SW 1271 (cell line): ENCODE measurements around the gene ARID5B.
"Not testable (repeated sequence)": the region's sequence is repeated elsewhere in the genome, so short reads cannot be mapped to it uniquely, and the experiment has no call there.

Source experiments
- DNase-seq, 2 experiments: peaks; one replicate each; lab custom pipeline; 2025; lab: John Stamatoyannopoulos, UW

The ARID5B gene

DNA sequence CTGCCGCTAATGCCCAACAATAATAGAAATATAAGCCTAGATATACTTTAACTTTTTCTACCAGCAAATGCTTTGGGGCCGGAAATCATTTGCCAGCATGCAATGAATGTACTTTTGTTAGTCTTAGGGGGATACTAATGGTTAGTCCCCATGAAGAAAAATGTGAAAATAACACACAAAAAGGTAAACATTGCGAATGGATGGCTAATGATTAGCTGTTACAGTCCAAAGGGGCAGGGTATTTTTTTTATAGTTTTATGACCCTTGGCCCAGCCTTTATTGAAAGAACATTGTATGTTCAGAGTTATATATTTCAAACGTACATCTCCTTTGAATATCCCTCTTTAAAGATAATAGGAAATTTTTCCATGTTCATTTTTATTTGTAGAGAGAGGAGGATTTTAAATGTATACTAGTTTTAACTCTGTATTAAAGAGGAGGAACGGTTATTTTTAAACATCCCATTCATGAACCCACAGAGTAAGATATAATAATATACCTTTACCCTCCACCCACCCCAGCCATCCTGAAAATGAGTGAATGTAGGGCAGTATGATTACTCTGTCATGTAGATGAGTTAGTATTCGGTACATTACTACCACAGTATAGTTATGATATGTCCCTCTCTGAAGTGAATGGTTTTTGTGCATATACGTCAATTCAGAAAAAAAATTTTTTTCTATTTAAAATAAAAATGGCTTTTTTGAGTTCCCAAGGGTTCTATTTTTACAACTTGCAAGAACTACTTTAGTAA lies 63.6 kb downstream of the ARID5B start:
- no peak for DNase-seq

DNA sequence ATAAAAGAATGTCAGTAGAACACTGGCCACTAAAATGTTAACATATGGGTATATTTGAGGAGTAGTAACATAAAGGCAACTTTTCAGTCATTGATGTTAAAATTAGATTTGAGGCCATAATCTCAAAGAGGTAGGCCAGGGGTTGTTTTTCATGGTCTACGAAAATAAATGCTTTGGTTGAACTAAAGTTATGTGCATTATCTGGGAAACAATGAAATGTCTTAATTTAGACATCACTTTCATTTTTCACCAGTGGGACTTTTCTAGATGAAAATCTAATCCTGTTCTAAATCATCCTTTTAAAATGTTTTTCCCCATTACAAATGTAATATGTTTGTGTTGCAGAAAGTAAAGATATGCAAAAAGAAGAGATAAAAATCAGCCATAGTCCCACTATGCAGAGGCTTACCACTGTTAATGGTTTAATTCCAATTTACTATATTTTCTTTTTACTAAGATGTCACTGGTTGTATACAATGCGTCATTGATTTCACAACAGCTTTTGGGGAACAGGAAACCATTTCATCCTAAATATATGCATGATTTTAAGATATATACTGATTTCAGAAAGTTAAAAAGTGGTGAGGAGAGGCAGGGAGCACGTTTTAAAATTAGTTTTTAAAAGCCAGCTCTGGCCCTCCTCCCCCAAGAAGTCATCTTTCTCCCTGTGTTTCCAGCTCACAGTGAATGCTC lies 64.3 kb downstream of the ARID5B start:
- DNase-seq: no peak

DNA sequence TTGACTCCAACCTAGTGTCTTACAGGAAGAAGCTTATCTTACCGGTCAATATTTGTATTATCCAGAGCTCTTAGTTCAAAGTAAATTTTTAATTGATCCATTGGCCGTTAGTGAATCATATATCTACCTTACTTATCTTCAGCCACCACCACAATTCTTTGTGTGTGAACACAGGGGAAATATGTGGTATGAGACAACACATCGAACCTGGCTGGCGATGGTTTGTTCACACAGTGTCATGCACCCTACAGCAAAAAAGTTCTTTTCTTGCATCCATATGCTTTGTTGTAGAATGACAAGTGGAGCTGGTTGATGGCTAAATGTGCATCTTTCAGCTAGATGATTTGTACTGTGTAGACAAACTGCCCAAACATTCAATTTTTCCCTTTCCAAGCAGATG lies 65.8 kb downstream of the ARID5B start:
- no peak for DNase-seq

DNA sequence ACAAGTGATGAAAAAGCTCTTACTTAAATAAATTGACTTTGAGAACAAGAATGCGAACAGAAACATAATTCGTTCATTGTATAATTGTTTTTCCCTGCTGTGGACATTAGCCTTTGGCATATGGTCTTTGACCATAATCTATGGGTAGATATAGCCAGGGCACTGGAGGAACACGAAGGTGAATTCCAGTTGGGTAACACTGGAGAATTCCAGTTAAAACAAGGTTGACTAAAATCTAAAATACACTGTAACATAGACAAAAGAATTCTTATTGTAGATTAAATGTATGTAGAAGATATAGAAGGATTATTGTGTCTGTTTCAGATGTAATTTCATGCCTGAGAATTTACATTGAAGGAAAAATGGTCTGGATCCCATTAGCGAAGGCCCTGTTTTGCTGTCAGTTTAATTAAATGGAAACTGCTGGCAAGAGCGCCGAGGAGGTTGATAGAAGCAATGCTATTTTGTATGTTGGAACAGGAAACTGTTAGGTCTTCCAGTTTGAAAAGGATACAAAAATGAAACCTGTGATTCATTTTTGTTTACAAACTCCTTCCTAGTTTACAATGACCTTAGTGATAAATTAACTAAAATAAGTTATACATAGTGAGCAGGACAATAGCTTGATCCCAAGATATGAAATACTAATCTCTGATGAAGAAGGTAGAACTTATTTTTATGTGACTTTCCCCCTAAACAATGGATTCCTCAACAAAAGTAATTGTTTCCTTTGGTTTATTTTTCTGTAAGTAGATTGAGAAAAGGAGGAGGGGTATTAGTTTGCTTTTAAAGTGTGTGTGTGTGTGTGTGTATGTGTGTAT lies 68.9 kb downstream of the ARID5B start:
- DNase-seq: no peak

DNA sequence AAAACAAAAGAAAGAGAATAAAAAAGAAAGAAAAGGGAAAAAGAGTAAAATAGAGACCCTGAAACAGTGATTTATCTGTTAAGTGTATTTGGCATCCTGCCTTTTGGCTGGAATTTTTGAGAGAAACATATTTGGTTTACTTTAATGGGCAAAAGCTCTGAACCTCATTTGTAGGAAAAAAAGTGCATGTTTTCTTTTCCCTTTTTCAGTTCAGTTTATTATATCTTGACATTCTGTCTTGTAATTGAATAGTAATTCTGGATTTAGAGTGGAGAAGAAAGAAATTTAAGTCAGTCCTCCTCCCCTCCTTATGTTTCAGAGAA lies 69.5 kb downstream of the ARID5B start:
- no peak for DNase-seq

DNA sequence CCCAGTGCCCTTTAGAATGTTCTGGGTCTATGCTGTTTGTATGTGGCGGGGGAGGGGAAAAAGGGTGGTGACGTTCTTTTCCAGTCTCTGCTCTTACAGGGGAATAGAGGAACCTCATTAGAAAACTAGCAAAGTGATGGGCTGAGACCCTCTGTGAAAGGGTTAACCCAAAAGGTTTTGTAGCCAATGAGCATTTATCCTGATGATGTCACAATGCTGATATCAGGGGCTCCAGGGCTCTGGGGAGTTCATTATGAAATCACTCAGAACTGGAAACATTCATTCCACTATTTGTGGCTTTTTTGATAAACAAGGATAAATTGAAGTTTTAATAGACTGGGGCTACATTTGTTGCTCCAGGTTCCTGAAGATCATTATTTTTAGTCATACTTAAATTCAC lies 71.7 kb downstream of the ARID5B start:
- no peak for DNase-seq

DNA sequence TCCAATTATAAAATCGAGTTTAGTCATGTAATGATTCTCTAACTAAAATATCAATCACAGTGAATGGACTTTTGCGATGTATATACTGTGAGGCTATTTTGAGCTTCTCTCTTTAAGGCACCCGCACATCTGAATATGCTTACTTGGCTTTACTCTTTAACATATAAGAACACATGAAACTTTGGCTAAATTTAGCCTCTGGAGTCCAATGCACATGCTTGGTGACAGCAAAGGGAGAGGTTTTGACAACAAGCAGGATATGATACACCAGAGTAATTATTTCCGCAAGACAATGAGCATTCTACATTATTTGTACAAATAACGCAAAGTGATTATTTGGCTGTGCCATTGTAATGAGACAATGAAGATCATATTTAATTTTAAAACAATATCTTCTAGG lies 72.4 kb downstream of the ARID5B start:
- no peak for DNase-seq

DNA sequence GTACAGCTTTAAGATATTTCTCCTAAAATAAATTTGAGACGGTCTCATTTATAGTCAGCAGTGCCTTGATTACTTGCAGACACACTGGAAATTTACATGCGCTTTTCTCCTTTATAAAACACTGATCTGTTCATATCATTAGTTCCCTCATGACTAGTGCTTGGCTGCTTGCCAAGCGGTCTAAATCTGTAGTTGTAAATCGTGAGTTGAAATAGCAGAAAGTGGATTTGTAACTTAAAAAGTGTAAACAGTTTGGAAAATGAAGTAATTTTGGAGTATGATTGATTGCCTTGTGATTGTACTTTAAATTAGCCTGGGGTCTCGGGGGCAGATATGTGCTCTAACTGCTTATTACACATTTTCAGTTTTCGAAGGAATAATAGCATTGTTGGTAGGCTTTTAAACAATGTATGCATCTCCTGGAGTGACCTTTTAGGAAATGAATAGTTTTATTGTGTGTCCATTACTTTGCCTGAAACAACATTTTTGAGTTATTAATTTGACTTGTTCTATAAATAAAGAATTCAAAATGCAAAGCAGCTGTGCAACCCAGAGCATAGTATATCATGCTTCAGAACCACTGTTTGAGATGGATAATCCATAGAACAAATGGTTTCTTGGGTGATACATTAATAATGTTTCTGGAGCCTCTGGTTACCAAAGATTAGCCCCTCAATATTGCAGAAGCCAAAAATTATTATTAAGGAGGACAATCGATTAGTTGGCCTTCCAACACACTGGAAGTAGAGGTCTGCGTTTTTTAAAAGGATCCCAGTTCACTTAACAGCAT lies 73.3 kb downstream of the ARID5B start:
- DNase-seq: no peak

DNA sequence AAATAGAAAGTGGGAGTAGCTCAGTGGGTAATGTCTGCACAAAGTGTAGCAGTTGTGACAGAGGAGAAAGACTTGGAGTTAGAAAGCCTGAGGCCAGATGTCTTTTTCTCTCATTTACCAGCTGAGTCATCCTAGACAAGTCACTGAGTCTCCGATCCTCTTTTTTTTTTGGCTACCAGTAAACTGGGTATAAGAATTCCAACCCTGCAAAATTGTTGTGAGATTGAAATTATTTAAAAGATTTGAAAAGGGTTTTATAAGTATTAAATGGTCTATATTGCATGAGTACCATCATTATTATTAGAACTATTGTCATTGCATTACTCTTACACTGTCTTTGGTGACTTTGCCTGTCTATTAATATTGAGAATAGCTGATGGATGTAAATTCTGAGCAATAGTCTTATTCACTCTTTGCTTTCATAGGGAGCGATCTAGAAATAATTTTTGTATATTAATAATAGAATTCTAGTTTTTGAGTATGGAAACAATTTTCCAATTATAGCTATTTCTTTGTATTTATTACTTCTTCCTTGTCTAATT lies 74.0 kb downstream of the ARID5B start:
- no peak for DNase-seq

DNA sequence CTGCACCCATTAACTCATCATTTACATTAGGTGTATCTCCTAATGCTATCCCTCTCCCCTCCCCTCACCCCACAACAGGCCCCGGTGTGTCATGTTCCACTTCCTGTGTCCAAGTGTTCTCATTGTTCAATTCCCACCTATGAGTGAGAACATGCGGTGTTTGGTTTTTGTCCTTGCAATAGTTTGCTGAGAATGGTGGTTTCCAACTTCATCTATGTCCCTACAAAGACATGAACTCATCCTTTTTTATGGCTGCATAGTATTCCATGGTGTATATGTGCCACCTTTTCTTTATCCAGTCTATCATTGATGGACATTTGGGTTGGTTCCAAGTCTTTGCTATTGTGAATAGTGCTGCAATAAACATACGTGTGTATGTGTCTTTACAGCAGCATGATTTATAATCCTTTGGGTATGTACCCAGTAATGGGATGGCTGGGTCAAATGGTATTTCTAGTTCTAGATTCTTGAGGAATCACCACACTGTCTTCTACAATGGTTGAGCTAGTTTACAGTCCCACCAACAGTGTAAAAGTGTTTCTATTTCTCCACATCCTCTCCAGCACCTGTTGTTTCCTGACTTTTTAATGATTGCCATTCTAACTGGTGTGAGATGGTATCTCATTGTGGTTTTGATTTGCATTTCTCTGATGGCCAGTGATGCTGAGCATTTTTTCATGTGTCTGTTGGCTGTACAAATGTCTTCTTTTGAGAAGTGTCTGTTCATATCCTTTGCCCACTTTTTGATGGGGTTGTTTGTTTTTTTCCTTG lies 75.6 kb downstream of the ARID5B start:
- not testable (repeated sequence) for DNase-seq

DNA sequence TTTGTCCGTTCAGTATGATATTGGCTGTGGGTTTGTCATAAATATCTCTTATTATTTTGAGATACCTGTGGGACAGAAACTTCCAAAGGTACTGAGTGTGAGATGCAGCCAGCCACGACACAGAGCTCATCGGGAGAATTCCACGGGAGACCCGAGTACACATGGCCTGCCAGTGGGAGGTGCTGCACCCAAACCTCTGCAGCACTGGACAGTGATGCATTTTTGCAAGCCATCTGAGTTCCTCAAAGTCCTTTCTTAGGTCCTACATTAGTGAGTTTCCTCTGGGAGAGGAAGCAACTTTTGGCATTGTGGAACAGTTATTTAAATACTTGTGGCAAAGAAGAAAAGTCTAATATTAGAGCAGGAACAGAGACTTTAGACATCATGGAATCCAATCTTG lies 77.5 kb downstream of the ARID5B start:
- no peak for DNase-seq

DNA sequence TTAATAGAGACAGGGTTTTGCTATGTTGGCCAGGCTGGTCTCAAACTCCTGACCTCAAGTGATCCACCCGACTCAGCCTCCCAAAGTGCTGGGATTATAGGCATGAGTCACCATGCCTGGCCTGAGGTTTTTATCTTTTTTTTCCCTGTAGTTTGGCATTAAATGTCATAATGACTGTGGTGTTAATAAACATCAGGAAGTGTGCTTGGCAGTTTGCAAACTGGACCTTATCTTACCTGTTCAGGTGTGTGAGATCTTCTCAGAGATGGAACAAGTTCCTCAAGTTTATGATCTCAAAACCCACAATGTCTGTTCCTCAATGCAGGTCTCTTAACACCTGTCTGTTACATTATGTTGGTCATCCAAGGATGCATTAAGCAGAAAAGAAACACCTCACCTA lies 80.0 kb downstream of the ARID5B start:
- DNase-seq: no peak

DNA sequence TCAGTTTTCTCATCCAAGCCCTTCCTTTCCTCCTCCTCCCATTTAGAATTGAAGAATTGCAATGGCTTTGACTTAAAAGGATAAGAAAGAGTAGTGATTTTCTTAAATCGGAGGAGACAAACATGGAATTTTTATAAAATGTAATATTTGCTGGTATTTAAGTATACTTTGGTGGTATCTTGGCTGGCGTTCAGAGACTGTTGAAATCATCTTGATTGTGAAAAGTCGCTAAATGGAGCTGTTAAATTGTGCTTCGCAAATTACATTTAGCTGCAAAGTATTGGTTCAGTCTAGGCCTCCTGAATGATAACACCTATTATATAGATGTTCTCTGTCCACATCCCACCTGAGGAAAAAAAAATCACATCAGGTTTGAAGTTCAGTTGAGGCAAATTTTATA lies 81.8 kb downstream of the ARID5B start:
- no peak for DNase-seq

DNA sequence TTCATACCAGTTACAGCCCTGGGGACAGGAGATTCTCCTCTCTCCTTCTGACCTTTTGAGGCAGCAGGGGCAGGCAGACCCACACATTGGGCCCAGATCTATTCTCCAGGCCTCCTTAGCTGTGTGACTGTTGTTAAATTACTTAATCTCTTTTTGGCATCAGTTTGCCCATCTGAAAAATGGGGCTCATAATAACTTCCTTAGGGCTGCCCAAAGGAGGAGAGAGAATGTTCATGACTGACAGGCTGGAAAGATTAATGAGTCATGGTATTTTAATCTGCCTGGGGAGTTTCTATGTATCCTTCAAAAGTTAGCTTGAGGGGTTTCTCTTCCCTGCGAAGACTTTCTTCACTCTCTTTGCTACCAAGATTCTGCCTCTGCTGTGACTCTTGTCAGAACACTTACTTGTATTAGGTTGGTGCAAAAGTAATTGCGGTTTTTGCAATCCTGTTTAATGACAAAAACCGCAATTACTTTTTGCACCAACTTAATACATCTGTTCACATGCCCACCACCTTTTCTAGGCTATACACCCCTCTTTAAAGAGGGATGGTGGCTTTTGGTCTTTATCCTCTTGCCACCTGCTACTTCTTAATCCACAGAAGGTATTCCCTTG lies 83.4 kb downstream of the ARID5B start:
- DNase-seq: no peak

DNA sequence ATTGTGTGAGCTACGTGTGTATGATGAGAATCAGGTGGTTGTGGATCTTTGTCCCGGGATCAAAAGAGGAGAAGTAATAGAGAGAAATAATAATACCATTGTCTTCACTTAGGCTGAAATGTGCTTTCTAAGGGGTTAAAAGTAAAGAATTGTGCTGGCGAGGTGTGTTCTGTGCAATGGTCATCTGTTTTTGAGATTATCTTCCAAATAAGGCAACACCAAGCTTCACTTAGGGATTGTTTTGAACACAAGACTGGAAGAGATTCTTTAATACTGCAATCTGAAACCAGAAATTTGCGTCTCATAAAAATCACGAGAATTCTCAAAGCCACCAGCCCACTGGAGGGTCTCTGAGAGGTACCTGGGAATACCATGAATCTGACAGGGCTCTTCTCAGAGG lies 84.2 kb downstream of the ARID5B start:
- no peak for DNase-seq

DNA sequence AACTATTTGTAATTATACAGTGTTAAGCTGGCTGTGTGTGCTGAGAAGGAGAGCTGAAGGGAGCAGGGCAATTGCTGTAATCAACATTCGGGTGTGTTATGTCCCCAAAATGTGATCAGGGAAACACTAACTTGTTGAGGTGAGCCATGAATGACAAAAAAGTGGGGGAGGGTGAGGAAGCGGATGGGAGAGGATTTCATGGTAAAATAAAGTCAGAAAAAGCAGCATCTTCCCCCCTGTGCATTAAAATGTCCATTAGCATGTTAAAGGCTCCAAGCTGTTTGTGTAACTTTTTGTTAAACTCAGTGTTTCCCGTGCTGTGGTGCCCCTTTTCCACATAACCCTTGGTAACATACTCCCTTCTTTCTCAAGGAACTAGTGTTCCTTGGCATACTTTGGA lies 84.9 kb downstream of the ARID5B start:
- no peak for DNase-seq

DNA sequence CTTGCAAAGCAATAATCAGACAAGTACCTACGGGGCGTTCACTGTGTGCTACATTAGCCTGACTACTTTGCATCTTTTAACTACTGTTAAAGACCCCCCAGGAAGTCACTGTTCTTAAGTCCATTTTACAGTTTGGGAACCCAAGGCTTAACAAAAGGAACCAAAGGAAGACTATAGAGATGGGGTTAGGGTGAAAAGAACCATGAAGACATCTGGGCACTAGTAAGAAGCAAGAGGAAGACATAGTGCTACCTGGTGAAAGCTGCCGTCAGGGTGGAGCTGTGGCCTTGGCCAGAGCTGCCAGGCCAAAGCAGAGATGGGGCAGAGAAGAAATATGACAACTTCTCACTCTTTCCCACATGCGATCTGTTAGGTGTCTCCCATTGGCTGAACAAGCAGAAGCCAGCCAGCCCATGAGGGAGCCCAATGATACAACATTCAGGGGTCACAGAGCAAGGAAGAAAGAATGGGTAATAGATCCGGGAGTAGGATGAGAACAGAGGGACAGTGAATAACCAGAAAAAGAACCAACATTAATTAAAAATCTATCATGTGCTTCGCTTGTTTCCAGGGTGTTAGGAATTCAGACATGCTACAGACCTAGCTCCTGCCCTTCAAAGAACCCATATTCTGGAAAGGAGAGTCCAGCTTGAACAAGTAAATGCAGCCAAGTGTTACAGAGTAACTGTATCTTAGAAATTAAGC lies 85.4 kb downstream of the ARID5B start:
- DNase-seq: no peak

DNA sequence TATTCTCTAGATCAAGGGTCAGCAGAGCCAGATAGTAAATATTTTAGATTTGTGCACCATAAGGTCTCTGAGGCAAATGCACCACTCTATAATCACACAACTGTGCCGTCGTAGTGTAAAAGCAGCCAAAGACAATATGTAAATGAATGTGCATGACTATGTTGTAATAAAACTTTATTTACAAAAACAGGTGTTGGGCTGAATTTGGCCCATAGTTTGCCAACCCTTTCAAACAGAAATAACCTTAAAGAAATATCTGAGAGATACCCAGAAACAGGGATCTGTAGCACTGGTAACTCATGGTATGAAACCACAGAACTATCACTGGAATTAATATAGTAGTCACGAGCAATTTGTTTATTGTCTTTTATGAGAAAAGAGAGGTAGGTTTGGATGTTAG lies 86.0 kb downstream of the ARID5B start:
- DNase-seq: no peak

DNA sequence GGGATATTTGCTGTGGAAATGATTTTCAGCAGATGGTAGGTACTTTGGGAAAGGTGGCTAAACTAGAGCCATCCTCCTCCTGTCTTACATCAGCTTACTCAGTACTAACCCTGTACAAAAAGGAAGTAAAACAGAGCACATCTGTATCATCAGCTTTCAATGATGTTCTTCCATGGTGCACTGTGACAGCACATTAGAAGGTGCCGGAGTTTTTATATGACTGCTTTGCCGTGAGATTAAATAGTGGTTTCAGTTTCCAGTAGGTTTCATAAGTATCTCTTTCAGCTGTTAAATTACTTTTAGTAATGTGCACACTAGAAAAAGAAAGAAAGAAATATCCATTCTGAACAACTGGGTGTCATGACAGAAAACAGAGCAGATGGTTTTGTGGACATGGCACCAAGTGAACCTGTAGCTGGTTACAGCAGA lies 86.5 kb downstream of the ARID5B start:
- no peak for DNase-seq
